Measurements from ENCODE around the gene RCN1. TPM values are rescaled to one million over a fixed set of nuclear protein-coding genes. Genes with fewer than 3 reads are reported as not detected.

The RCN1 gene
- total and polyA plus RNA-seq, 8 donors, result 99.7 to 229 (median 192) TPM

DNA sequence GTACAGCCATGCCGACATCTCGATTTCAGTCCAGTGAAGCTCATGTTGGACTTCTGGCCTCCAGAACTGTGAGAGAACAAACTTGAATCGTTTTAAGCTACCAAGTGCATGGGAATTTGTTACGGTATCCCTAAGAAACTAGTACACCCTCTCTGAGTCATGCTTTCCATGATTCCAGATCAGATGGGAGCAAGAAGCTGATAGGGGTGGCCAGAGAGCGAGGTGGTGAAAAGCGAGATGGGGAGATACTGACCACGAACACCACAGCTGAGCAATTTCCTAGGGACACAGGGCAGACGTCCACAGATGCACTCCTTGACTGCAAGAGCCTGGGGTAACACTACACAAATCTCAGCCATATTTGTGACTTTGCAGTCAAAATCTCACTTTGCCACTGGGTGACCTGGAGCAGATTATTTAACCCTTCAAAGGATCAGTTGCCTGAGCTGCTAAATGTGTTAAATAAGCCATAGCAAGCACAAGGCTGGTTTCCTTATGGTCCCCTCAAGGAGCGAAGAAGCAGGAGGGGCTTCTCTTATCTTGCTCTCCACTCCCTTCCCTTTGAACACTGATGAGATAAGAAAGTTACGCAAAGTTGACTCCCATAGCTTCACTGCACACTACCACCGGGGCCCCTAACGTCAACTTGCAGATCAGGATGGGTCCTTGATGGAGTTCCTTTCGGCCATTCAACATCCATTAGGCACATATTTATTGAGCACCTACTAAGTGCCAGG is 22.6 kb upstream of the RCN1 start:
- TF ChIP-seq, protein P1, sequence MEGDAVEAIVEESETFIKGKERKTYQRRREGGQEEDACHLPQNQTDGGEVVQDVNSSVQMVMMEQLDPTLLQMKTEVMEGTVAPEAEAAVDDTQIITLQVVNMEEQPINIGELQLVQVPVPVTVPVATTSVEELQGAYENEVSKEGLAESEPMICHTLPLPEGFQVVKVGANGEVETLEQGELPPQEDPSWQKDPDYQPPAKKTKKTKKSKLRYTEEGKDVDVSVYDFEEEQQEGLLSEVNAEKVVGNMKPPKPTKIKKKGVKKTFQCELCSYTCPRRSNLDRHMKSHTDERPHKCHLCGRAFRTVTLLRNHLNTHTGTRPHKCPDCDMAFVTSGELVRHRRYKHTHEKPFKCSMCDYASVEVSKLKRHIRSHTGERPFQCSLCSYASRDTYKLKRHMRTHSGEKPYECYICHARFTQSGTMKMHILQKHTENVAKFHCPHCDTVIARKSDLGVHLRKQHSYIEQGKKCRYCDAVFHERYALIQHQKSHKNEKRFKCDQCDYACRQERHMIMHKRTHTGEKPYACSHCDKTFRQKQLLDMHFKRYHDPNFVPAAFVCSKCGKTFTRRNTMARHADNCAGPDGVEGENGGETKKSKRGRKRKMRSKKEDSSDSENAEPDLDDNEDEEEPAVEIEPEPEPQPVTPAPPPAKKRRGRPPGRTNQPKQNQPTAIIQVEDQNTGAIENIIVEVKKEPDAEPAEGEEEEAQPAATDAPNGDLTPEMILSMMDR (IDR thresholded peaks at IDR 0.05), result no peak
- no peaks in the 10 kb centered on the region for H3K36me3 ChIP-seq
- DNase-seq, result no peak
- no peak overlapping the region for H3K4me3 ChIP-seq
- H3K9me3 ChIP-seq, result no peaks in the 10 kb centered on the region
- no peak overlapping the region for H3K27ac ChIP-seq
- peaks cover 0 to 33% of the 10 kb centered on the region in 2 donors for H3K27me3 ChIP-seq
- H3K4me1 ChIP-seq, result no peaks in the 10 kb centered on the region
- intact Hi-C loops (cut with DNase I), result no loop called here
- ATAC-seq, result no peak

DNA sequence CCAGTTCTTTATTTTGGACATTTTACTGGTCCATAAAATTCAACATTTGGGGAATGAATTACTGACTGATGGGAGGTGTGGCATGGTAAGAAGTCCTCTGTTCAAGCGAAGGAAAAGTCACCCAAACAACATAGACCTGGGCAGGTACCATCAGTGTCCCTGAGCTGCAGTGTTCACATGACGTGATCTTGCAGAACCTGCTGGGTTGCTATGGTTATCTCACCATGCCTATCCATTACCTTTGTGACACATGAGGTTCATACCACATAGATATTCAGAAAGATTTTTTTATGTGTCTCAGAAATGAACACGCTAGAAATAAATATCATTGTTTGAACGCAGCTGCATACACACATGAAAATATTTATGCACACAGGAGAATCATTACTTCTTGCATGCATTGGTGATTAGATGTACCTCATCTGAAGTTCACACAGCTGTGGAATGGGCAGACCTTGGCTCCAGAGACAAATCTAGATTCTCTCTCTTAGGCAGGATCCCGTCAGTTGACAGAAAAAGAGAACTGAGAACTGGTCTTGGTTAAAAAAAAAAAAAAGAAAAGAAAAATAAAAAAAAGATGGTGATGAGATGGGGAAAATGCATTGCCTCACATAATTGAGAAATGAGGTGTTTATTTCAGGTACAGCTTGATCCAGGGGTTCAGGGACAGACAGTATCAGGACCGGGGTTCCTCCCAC is 21.4 kb upstream of the RCN1 start:
- Histone ChIP-seq H3K27ac (no peak overlapping the region), H3K4me1 (no peaks in the 10 kb centered on the region), H3K4me3 (no peak overlapping the region), H3K27me3 (peaks cover 0 to 33% of the 10 kb centered on the region in 2 donors), H3K36me3 (no peaks in the 10 kb centered on the region), H3K9me3 (no peaks in the 10 kb centered on the region)
- TF ChIP-seq, protein P1 (IDR thresholded peaks at IDR 0.05), result no peak
- intact Hi-C loops (cut with DNase I), result no loop called here
- ATAC-seq, result no peak
- DNase-seq, result no peak

DNA sequence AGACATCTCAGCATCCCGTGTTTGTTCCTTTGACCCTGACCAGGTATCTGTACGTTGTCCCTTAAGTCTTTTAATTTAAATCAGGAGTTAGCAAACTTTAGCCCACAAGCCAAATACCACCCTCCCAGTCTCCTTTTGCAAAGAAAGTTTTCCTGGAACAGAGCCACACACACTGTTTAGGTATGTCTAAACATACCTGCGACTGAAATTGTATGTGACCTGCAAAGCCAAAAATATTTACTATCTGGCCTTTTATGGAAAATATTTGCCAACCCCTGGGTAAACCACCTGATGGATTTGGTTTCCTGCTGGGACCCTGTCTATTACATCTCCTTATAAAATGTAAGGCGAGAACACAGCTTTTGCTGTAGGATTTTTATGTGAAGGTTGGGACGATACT is 20.2 kb upstream of the RCN1 start:
- ATAC-seq, result no peak
- Histone ChIP-seq H3K4me1 (no peaks in the 10 kb centered on the region), H3K9me3 (no peaks in the 10 kb centered on the region), H3K27ac (no peak overlapping the region), H3K27me3 (peaks cover 0 to 33% of the 10 kb centered on the region in 2 donors), H3K36me3 (no peaks in the 10 kb centered on the region), H3K4me3 (no peak overlapping the region)
- TF ChIP-seq, protein P1 (IDR thresholded peaks at IDR 0.05), result no peak
- intact Hi-C loops (cut with DNase I), result no loop called here
- no peak for DNase-seq

DNA sequence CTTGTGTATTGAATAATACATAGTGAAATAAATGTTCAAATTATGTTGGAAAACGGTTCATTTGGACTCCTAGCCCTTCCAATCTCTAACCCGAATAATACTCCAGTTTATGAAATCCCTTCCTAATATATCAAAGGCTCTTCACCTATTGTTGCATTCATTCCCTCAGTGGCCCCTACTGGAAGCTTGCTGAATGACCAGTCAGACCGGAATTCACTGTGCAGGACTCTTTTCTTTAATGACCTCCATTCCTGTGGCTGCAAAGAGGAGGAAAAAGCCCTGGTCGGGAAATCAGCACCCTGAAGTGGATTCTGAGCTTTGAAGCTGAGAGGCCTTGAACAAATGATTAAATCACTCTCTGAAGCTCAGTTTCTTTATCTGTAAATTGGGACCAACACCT is 19.1 kb upstream of the RCN1 start:
- ATAC-seq, result peak; percentile 92
- Histone ChIP-seq H3K4me1 (no peaks in the 10 kb centered on the region), H3K9me3 (no peaks in the 10 kb centered on the region), H3K36me3 (no peaks in the 10 kb centered on the region), H3K27me3 (peaks cover 0 to 25% of the 10 kb centered on the region in 2 donors), H3K4me3 (no peak overlapping the region), H3K27ac (no peak overlapping the region)
- intact Hi-C loops (cut with DNase I), result no loop called here
- peak in 1 of 4 donors; percentile 64 for DNase-seq
- TF ChIP-seq, protein P1 (IDR thresholded peaks at IDR 0.05), result peak; percentile 24 to 26

DNA sequence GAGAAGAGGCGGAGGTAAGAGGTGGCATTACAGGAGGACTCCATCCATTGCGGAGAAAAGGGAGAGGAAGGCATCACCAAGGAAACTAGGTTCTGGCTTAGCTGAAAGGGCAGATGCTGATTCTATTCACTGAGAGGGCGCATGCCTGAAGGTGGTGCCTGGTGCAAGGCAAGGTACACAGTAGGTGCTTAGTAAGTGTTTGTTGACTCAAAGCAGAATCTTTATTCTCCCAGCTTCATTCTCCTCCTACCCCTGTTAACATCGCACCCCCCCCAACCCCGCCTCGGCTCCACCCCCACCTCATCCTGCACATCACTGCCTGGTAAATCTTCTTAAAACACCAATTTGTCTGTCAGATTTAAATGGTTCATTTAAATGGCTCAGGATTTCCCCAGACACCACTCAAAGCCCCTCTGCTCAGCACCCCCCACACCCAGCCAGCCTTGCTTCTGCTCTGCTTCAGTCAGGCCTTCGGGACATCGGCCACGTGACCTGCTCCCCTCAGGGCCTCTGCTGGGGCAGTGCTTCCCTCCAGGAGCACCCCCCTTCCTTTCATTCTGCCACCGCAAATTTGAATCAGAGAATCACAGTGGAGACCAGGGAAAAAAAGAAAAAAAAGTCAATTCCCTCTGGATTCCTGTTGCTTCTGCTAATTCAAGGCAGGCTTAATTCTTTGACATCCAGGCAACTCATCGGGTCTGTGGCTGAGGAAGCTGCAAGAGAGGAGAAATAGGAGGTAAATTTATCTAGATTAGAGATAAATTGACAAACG is 17.8 kb upstream of the RCN1 start:
- H3K27me3 ChIP-seq, result peaks cover 0 to 18% of the 10 kb centered on the region in 2 donors
- DNase-seq (no peak), ATAC-seq (no peak)
- no peaks in the 10 kb centered on the region for H3K4me1 ChIP-seq
- H3K4me3 ChIP-seq, result no peak overlapping the region
- intact Hi-C loops (cut with DNase I), result no loop called here
- no peaks in the 10 kb centered on the region for H3K36me3 ChIP-seq
- H3K27ac ChIP-seq, result no peak overlapping the region
- TF ChIP-seq, protein P1 (IDR thresholded peaks at IDR 0.05), result no peak
- no peaks in the 10 kb centered on the region for H3K9me3 ChIP-seq

Measured in left lung (tissue), 10 donors.